Spleen (tissue), 7 donors: ENCODE data around the gene SMAD2.

Experiments used
- CTCF ChIP-seq, 11 experiments: fragments of 200-600 bp in 7 of 11; fragments of 450-650 bp in 4 of 11; sonication (generic) in 4 of 11; IDR thresholded peaks in 8 of 11; conservative IDR thresholded peaks in 3 of 11; 1 replicate in 7 of 11; 2 replicates in 4 of 11; pipeline versions ENCODE4 v1.4.0 to v1.8.0; 2016 to 2021; ENCODE audit warnings: antibody characterized with exemption in 11 of 11, inconsistent platforms in 4 of 11, mild to moderate bottlenecking in 1 of 11
- POLR2A ChIP-seq, 3 donors: fragments of 450-650 bp; IDR thresholded peaks; one replicate each; pipeline ENCODE4 v1.5.1; 2017; ENCODE audit warnings: antibody characterized with exemption in 3 of 3, mild to moderate bottlenecking in 1 of 3
- donor health status: DM: no; HTN: no; CAD: no; lungs with moderate emphysema.
- donor health status: DM: no; HTN: no; CAD: no.
- donor health status: DM: no; HTN: no; CAD: no.

- TF ChIP-seq POLR2A (IDR thresholded peaks at IDR 0.05) (no peak), CTCF (IDR thresholded peaks at IDR 0.05 in 8 of 11, conservative IDR thresholded peaks at IDR 0.05 in 3 of 11) (no peak)
Observed at GRCh38 chr18:47817017-47817794, 113.3 kb downstream of the SMAD2 start.
